ENCODE measurements around the gene OSBPL7.
A peak's percentile ranks its signal among the peaks of the same experiment; 100 is the strongest.

OSBPL7 gene

DNA sequence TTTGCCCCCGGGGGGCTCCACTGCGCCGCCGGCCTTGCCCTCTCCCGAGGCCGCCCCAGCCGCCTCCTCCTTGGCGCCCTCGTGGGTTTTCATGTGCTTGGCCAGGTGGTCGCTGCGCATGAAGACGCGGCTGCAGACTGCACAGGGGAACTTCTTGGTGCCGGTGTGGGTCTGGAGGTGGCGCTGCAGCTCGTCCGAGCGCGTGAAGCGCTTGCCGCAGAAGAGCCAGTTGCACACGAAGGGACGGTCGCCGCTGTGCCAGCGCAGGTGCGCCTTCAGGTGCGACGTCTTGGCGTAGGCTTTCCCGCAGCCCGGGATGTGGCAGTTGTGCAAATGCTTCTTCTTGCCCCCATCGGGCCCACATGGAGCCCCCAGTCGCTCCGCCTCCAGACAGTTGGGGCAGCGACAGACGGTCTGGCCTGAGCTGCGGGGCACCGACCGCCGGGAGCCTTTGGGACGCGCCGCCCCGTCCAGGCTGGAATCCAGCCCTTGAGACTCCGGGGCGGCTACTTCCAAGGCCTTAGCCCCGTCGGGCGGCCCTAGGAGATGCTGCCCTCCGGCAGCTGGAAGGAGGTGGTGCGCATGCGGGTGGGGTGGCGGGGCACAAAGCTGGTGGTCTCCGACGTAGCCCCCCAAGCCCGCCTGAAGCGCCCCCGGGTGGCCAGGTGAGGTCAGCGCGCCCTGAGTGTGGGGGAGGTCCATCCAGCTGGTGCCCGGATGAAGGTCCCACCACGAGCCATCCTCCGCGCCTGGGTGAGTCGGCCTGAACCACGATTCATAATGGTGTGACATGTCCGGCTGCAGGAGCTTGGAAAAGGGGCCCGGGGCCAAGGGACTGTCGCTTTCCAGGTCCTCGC is 26.0 kb upstream of the OSBPL7 start:
- DNase-seq, result peak; percentile 23

DNA sequence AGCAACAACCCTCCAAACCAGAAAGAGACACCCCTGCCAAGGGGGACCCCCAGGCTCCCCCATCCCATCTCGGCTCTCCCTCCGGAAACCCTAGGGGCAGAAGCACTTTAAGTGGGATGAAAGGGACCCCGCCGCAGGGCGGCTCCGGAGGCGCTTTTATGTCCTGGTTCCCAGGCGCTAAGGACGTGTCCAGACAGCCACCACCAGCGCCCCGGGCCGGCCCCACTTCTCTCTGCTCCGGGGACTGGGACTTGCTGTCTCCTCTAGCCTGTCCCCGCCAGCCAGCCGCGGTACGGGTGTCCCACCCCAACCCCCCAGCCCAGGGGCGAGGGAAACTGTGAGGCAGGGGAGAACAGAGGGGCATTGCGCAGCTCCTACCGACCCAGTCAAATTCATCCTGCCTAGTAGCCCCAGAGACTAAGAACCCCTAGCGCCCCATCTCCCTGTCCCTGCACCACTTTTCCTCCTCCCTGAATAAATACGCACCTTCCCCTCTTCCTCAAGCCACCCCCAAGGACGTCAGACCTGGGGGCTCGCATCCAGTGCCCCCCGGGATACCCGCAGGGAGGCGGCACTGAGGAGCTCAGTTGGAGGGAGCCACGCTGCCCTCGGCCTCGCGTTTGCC is 25.2 kb upstream of the OSBPL7 start:
- no peak for DNase-seq

DNA sequence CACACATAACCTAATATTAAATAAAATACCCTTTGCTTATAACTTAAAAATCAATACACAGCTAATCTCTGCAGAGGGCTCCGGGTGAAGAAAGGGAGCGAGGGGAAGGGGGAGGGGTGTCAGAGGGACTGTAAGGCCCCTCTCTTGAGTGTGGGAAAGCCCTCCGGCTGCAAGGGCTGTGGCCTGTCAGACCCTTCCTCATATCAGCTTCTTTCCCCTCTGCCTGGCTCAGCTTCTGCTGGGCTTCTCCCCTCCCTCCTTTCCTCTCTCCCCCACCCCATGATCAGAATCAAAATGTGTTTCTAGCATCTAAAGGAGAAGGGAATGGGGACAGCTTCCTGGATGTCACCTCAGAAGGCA is 24.1 kb upstream of the OSBPL7 start:
- DNase-seq, result no peak

DNA sequence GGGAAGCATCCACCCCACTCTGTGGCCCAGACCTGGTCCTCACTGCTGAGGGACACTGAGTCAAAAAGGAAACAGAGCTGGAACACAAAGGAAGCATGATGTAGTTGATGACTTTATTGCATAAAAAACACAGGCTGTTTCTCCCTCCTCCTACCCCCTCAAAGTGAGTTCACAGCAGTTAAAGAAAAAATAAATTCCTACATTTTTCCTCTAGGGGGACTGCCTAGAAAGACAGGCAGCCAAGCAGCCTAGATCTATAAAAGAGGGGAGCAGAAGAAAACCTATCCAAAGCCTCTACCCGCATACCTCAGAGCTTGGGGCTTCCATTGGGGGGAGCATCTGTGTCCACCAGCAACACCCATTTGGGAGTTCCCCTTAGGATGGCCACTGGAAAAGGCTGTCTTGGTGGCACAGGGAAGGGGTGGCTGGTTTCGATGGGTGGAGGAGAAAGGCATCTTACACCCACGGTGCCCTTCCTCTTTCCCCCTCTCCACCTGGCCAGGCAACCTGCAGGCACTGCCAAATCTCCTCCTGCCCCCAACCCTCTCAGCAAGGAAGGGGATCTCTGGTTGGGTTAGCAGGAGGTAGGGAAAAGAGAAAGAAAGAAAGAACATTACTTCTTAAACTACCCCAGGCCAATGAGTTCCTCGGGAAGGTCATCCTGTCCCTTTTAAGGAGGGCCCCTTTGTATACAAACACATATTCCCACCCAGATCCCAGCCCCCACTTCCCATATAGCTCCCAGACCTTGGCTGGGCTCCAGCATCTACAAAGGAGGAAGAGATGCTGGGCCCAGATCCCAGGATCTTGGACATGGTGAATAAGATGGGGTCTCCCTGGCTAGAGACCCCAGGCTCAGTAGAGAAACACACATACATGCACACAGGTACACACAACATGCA is 23.5 kb upstream of the OSBPL7 start:
- DNase-seq, result peak; percentile 28

DNA sequence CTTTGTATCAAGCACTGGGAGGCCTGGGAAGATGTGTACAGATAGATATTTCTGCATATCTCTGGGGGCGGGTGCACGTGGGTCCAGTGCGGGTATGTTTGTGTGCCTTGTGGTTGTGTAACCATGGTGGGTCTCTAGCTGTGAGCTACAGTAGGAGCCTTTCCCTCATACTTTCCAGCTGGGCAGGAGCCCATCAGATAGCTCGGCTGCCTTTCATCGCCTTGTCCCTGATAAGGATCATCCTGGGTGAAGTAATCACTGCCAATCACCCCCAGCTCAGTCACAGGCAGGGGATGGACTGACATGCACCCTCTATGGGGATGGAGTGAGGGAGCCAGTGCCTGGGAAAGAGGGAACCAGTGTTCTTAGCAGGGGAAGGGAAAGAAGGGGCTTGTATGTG is 22.6 kb upstream of the OSBPL7 start:
- DNase-seq, result no peak

DNA sequence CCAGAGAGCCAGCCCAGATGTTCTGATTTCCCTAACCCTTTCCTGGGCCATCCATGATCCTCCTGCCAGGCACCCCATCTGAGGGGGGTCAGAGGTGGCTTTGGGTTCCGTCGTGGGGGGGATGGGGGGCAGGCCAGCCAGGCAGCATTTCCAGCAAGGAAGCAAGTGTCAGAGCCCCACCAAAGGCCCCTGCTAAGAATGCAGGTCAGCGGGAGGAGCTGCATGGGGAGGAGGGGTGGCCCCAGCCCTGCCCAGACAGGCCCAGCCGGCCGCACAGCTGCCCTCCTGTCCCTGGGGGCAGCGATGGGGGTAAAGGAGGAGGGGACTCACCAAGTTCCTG is 21.8 kb upstream of the OSBPL7 start:
- DNase-seq, result no peak

DNA sequence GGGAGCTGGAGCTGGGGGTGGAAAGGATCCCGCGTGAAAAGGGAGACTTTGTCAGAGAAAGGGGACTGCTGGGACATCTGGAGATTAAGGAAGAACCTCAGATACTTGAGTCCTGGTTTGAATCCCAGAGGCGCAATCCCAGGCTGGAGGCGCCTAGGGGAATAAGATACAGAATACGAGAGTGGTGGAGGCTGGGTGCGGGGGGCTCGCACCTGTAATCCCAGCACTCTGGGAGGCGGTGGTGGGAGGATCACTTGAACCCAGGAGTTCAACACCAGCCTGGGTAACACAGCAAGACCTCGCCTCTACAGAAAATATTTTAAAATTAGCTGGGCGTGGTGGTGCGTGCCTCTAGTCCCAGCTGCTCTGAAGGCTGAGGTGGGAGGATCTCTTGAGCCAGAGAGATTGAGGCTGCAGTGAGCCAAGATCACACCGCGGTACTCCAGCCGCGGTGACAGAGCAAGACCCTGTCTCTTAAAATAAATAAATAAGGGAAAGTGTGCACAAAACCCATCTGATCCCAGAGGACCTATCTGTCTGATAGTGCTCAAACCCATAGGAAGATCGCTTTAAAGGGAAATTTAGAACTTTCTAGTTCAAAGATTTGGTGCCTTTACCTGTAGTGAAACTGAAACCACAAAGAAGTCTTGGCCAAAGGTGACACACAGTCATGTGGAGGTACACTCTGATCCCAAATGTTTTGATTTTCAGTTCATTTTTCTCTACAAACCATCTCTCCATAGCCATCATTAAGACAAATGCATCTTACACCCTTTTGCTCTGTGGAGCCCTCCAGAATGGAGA is 20.1 kb upstream of the OSBPL7 start:
- no peak for DNase-seq

DNA sequence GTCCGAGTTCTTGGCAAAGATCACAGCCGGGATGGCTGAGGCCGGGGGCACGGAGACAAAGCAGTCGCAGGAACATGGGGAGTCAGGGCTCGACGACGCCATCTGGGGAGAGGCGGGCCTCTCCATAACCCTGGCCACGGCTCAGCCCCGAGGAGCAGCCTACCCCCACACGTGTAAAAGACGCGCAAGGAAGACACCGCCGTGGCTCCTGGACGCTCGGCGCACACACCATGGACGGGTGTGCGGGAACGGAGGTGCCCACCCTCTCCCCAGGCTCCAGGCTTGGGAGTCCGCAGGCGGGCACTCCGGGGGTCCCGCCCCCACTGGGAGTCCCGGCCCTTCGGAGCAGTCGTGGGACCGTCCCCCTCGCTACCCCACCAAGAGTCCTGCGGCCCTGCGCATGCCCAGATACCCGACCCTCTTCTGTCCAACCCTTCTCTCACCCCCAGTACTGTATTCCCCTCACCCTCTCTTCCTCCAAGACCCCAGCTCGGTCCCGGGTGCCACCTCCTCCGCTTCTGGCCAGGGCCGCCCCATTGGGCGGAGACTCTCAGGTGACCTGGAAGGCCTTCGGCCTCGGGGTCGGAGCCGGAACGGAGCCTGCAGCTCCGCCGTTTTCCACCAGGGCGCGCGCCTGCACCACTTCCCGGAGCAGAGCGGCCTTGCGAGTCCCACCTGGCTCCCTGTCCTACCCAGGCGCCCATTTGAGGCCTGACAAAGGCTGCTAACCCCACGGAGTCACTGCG is 19.3 kb upstream of the OSBPL7 start, which contains the start of gene SCRN2:
SCRN2 (minus strand) TSS at position 532 of the 746 bp plus-strand sequence; CDS start at position 102, 430 bp downstream.
- peak; percentile 90 for DNase-seq

DNA sequence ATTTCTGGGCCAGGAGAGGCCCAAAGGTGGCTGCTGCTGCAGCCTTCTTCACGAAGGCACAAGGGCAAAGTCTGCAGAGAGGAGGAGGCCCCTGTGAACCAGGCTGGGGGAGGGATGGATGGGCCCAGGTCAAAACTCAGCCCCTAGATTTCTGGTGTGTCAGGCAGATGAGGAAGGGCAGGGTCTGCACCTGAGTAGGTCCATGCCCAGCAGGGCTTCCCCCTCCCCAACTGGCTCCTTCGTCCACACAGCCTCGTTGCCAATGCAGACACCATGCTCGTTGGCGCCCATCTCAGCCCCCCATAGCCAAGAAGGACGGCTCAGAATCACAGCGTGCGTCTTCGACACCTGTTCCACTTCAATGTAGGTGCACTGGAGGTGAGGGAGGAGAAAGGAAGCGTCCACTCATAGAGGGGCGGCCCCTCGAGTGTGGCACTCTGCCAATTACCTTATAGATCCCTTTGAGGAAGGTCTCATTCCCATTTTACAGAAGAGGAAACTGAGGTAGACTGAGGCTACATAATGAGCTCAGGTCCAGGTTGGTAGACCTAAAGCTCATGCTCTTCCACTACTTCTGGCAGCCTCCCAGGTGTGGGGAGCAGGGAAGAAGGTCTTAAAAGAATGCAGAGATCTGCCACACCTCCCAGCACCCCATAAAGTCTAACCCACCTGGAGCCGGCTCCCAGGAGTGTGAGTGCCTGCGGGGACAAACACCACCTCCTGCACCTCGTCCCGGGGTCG is 18.6 kb upstream of the OSBPL7 start:
- no peak for DNase-seq

DNA sequence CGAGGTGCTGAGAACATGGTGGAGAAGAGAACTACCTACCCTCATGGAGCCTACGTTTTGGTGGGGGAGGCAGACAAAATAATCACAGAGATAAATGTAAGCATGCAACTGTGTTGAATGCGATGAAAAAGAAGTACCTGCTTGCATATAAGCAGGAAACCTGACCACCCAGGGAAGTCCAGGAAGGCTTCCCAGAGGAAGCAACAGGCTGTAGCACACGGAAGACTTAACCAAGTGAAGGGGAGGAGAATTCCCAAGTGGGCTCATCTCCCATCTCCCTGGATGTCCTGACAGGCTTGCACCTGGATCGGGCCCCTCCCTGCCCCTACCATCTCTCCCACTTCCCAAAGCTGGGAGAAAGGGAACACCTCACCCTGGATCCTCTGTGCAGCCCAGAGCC is 17.5 kb upstream of the OSBPL7 start:
- no peak for DNase-seq

DNA sequence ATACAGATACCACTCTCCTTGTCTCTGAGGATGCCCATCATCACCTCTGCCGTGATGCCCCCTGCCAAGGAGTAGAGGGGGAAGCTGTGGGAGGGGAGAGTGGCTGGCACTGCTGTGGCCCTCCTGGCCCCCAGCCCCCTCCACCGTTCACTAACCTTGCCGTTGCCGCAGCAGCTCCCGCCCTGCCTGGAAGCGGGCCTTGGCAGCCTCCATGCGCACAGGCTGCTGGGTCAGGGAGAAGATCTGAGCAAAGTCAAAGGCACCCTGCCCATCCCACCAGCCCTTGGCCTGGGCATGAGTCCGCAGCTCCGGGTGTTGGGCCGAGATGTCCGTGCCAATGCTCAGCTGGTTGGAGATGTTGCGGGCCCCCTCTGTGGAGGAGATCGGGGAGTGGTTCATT is 17.0 kb upstream of the OSBPL7 start:
- no peak for DNase-seq

DNA sequence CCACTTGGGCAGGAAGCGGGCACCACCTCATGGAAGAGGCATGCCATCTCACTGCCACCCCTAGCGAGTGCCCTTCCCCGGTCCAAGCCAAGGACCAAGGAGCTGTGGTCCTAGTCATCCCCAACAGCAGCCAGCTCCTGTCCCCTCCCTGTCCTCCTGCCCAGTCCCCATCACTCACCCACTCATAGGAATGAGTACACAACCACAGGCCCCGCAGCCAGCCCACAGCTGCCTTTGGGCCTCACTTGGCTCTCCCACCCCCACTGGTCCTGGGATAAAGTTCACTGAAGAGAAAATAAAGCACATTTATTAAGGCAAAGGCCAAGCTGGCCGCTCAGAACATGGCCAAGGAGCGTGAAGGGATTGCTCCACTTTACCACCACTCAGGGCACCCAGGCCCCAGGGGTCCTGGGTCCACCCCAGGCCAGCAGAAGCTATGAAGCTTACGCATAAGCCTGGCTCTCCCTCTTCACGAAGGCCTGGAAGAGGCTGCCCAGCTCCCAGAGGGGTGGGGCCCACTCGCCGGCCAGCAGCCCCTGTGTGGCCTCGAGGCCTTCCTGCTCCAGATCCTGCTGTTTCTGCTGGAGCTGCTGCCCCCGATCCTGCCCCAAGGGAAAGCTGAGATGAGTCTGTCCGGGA is 15.9 kb upstream of the OSBPL7 start:
- no peak for DNase-seq

DNA sequence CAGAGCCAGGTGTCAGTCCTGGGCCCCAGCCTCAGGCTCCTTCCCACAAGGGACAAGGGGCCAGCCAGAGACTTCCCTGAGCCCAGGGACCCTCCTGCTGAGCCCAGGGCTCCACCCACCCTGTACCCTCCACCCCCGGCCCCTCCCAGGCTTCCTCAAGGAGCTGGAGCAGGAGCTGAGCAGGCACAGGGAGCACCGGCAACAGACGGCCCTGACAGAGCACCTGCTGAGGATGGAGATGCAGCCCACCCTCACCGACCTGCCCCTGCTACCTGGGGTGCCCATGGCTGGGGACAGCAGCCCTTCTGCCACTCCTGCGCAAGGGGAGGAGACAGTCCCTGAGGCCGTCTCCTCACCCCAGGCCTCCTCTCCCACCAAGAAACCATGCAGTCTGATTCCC is 15.0 kb upstream of the OSBPL7 start:
- DNase-seq, result no peak

DNA sequence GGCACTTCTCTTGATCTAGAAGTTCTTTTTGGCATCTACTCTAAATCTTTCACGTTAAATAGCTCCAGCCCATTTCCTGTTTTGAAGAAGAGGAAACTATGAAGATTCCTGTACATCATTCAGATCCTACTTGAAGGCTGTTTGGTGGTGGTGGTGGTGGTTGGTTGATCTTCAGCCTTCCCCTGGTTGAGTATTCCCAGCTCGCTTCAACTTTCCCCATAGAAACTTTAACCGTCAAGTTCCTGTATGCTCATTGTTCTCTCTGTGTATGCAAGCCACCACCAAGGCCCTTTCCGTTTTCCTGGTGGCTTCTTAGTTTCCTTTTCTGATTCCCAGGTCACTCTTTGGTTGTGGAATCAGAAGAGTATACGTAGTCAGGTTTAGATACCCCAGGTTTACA is 13.2 kb upstream of the OSBPL7 start:
- DNase-seq, result no peak

DNA sequence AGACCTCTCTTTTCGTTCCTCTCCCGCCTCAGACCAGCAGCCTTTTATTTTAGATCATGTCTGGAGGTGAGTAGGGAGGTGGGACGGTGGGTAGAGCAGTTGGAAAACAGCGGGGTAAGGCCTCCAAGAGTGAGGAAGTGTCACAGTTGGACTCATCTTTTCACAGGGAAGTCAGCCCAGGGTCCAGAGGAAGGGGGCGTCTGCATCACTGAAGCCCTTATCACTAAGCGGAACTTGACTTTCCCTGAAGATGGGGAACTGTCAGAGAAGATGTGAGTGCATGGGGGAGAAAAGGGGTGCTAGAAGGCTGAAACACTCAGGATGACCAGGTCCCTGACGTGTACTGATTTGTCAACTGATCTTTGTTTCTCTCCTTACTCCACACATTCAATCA is 10.3 kb upstream of the OSBPL7 start:
- peak; percentile 59 for DNase-seq

DNA sequence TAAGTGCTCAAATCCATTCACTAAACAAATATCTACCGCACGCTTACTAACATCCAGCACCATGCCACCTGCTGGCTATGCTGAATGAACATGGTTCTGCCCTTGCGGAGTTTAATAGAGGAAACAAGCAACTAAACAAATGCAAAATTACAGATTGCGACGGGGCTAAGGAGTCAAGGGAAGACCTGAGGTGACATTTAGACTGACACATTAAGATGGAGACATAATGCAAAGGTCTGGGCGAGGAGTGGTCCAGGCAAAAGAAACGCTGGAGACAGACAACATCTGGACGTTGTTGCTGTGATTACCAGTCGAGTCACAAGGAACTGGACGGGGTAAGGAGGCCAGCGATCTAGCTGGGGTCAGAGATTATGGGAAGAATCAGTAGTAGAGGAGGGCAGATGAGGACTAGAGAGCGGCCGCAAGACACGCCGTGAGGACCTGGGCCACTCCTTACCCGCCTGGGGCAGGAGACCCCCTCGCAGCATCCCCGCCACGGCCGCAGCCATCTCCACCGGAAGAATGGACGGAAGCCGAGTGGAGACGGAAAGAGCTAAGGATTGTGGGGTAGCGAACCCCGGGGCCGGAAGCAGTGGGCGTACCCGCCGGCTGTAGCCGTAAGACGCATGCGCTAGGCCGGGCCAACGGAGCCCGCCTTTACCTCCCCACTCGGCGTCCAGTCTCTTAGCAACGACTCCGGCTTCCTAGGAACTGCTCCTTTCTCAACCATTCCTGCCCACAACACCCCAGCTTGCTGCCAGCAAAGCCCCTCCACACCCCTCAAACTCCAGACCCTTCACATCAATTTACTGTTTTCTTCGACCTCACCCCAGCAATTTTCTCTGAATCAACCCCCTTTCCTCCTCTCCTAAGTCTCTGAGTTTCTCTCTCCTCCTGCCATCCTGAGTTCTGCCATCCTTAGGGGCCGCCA is 9.7 kb upstream of the OSBPL7 start, which contains the start of the genes LRRC46 and MRPL10:
LRRC46 (plus strand) TSS at position 668 of the 931 bp plus-strand sequence. CDS start 320 bp downstream, outside the sequence.
MRPL10 (minus strand) TSS at position 539 of the 931 bp plus-strand sequence; CDS start at position 509, 30 bp downstream.
- peak; percentile 95 for DNase-seq

DNA sequence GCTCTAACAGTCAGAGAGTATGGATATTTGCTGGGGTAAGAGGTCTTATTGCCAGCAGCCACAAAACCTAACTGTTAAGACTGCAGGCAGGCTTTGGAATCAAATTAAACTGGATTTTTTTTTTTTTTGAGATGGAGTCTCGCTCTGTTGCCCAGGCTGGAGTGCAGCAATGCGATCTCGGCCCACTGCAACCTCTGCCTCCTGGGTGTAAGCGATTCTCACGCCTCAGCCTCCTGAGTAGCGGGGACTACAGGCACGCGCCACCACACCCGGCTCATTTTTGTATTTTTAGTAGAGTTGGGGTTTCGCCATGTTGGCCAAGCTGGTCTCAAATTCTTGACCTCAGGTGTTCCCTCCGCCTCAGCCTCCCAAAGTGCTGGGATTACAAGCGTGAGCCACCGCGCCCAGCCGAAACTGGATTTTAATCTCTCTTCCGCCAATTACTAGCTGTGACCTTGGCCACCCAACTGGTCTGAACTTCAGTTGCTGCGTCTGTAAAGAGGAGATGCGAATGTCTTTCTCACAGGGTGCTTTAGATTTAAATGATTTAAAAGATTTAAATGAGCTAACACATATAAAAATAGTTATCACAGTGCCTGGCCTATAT is 8.9 kb upstream of the OSBPL7 start:
- no peak for DNase-seq

DNA sequence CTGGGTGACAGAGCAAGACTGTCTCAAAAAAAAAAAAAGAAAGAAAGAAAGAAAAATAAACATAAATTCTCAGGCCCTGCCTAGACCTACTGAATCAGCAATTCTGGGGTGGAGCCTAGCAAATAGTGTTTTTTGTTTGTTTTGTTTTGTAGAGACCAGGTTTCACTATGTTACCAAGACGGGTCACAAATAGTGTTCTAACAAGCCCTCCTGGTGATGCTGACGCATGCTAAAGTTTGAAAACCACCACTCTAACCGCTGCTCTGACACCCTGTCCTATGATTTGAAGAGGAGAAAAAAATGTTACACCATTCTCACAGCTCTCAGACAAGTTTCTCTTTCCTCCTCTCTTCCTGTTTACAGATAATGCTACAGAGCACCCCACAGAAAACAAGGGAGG is 8.3 kb upstream of the OSBPL7 start:
- DNase-seq, result no peak

DNA sequence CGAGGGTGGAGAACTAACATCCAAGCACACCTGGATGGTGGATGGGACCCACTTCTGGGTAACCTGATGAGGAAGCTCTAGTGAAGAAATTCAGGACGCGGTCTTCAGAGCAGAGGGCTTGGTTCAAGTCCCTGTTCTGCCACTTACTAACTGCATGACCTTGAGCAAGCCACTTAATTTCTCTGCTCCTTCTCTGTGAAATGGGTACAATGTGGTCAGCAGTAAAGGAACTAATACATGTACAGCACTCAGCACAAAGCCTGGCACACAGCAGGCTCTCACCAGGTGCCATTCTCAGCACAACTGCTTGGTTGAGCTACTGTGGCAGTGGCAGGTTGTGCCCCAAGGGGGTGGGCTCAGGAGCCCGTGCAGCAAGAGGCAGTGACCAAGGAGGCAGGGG is 1.9 kb upstream of the OSBPL7 start:
- DNase-seq, result no peak

Measured in suppressor macrophage treated with lipopolysaccharide for 4 hours (primary cell).